ENCODE results near the gene RYR2. TPM values are rescaled to one million over a fixed set of nuclear protein-coding genes. Genes with fewer than 3 reads are reported as not detected.

The RYR2 gene
- total and polyA plus RNA-seq, 9 of the 15 experiments (the other 6 are each of a cell fraction or from before 2014, with no cell fraction given): 0.03 to 0.42 (median 0.14) TPM

GRCh38 chr1:237296861-237297260, 254.9 kb downstream of the RYR2 start:
- DNase-seq (ENCODE audit: extremely low read depth in 1 of 4, low spot score in 3 of 4) (no peak), FAIRE-seq (no peak), ATAC-seq (no peak)
- Histone ChIP-seq H3K9me3 (replicated peaks; ENCODE audit: control insufficient read depth, insufficient read depth, low read depth, low read length) (no peaks in the 10 kb centered on the region; the same call in 1 of the 2 replicates), H3K4me2 (ENCODE audit: insufficient read depth, low read length) (no peak overlapping the region), H4K20me1 (replicated peaks; ENCODE audit: control insufficient read depth, insufficient read depth, low read length) (no peaks in the 10 kb centered on the region), H2AFZ (ENCODE audit: low read depth, low read length) (no peak overlapping the region), H3K4me3 (no peak overlapping the region), H3K27ac (ENCODE audit: extremely low read depth, low read depth, low read length) (no peak overlapping the region), H3K79me2 (ENCODE audit: control insufficient read depth, insufficient read depth, low read length) (no peaks in the 10 kb centered on the region), H3K4me1 (replicated peaks in 1 of 2; ENCODE audit: control insufficient read depth in 2 of 2, insufficient read depth in 2 of 2, low read length in 2 of 2) (no peaks in the 10 kb centered on the region), H3K9ac (ENCODE audit: insufficient read depth in 1 of 2, low read depth in 2 of 2, low read length in 2 of 2) (no peak overlapping the region), H3K36me3 (ENCODE audit: control insufficient read depth, insufficient read depth, low read length) (no peaks in the 10 kb centered on the region), H3K27me3 (ENCODE audit: control insufficient read depth in 2 of 2, insufficient read depth in 2 of 2, low read length in 2 of 2) (no peaks in the 10 kb centered on the region), H3K9me1 (ENCODE audit: control insufficient read depth, insufficient read depth, low read length) (no peaks in the 10 kb centered on the region)
- ChIA-PET CTCF (ENCODE audit: low intra/inter-chr PET ratio) (no interaction called here), POLR2A (no interaction called here)
- intact Hi-C loops (cut with micrococcal nuclease): no loop called here
- TF ChIP-seq NFIX (CRISPR knock-in tag; IDR thresholded peaks at IDR 0.05; ENCODE audit: low read depth): no peak
- no peak for TF ChIP-seq PML (IDR thresholded peaks at IDR 0.05; ENCODE audit: low read length)
- no peak for TF ChIP-seq ZBTB5 (IDR thresholded peaks at IDR 0.05)
- TF ChIP-seq TCF7 (IDR thresholded peaks at IDR 0.05; ENCODE audit: borderline replicate concordance): no peak
- TF ChIP-seq ATF4 (CRISPR knock-in tag; IDR thresholded peaks at IDR 0.05): no peak
- TF ChIP-seq RBFOX2 (IDR thresholded peaks at IDR 0.05; ENCODE audit: low read depth, low read length): no peak
- TF ChIP-seq MEF2D (tag; conservative IDR thresholded peaks at IDR 0.05; ENCODE audit: low read depth): no peak
- TF ChIP-seq PRPF4 (IDR thresholded peaks at IDR 0.05; ENCODE audit: insufficient read depth, low read depth, low read length, poor library complexity, severe bottlenecking): no peak
- no peak for TF ChIP-seq ZNF316 (IDR thresholded peaks at IDR 0.05)
- no peak for TF ChIP-seq POLR2H (tag; IDR thresholded peaks at IDR 0.05; ENCODE audit: low read depth)
- TF ChIP-seq POLR3G (IDR thresholded peaks at IDR 0.05; ENCODE audit: extremely low read depth, insufficient read length, insufficient replicate concordance): no peak
- TF ChIP-seq CHAMP1 (IDR thresholded peaks at IDR 0.05): no peak
- TF ChIP-seq ZNF512 (tag; IDR thresholded peaks at IDR 0.05): no peak
- no peak for TF ChIP-seq SP1 (CRISPR knock-in tag; IDR thresholded peaks at IDR 0.05)
- no peak for TF ChIP-seq TAL1 (IDR thresholded peaks at IDR 0.05)
- TF ChIP-seq CREM (IDR thresholded peaks at IDR 0.05; ENCODE audit: low read depth): no peak
- TF ChIP-seq KDM1A (IDR thresholded peaks at IDR 0.05): no peak
- in situ Hi-C loops (cut with MboI): no loop called here
- whole genome bisulfite sequencing (ENCODE audit: insufficient coverage, low coverage, missing lambda C conversion rate): under 1% methylated on average over 4 of the region's 4 CpGs
- BruUV-seq (replicated peaks): no TSS peak
